Panc1 (cell line): ENCODE measurements around the gene FGFR4. TPM values are rescaled to one million over a fixed set of nuclear protein-coding genes. Genes with fewer than 3 reads are reported as not detected.

Source experiments
- total RNA-seq: library from RNA; stranded (reverse); gene quantifications from one replicate; pipeline ENCODE4 v1.2.1, GENCODE V29; 2021; ENCODE audit not compliant: unreplicated experiment

The FGFR4 gene
- total RNA-seq, 1 experiment from 2014 or later: 7.5 TPM

Other genes starting within 250 kb of the FGFR4 start
- gene HK3, start 187.6 kb upstream of the FGFR4 start, total RNA-seq: not detected
- gene UIMC1, start 80.1 kb upstream of the FGFR4 start, total RNA-seq: 37.1 TPM
- 21.3 TPM for gene ZNF346, start 64.2 kb upstream of the FGFR4 start, total RNA-seq
- gene NSD1, start 46.9 kb downstream of the FGFR4 start, total RNA-seq: 58.7 TPM
- gene RAB24, start 216.8 kb downstream of the FGFR4 start, total RNA-seq: 37.2 TPM
- 275 TPM for gene PRELID1, start 216.9 kb downstream of the FGFR4 start, total RNA-seq
- 12.0 TPM for gene MXD3, start 225.0 kb downstream of the FGFR4 start, total RNA-seq